NCI-H1436 (cell line): Measurements from ENCODE around the gene ATXN1.

Source experiments
- DNase-seq: peaks from one replicate; lab custom pipeline; 2025; lab: John Stamatoyannopoulos, UW

Gene ATXN1

GRCh38 chr6:16498237-16498636, 263.0 kb downstream of the ATXN1 start:
- DNase-seq = no peak

- no peak for DNase-seq
Measured at GRCh38 chr6:16496991-16497801, 264.1 kb downstream of the ATXN1 start.

GRCh38 chr6:16496210-16496609, 265.1 kb downstream of the ATXN1 start:
- DNase-seq = no peak

- DNase-seq = no peak
Measured at GRCh38 chr6:16494793-16495192, 266.5 kb downstream of the ATXN1 start.

- DNase-seq = no peak
Measured at GRCh38 chr6:16493802-16494201, 267.5 kb downstream of the ATXN1 start.

GRCh38 chr6:16493112-16493511, 268.1 kb downstream of the ATXN1 start:
- no peak for DNase-seq

- no peak for DNase-seq
Measured at GRCh38 chr6:16491666-16492313, 269.5 kb downstream of the ATXN1 start.

- DNase-seq = no peak
Measured at GRCh38 chr6:16490616-16491015, 270.6 kb downstream of the ATXN1 start.

GRCh38 chr6:16488813-16489212, 272.4 kb downstream of the ATXN1 start:
- DNase-seq = no peak

GRCh38 chr6:16487996-16488674, 273.1 kb downstream of the ATXN1 start:
- DNase-seq = no peak

GRCh38 chr6:16486661-16487060, 274.6 kb downstream of the ATXN1 start:
- no peak for DNase-seq

- no peak for DNase-seq
Measured at GRCh38 chr6:16483315-16483875, 277.9 kb downstream of the ATXN1 start.

- no peak for DNase-seq
Measured at GRCh38 chr6:16482702-16483314, 278.5 kb downstream of the ATXN1 start.

- no peak for DNase-seq
Measured at GRCh38 chr6:16481697-16482399, 279.4 kb downstream of the ATXN1 start.

GRCh38 chr6:16480763-16481560, 280.3 kb downstream of the ATXN1 start:
- DNase-seq = no peak

- DNase-seq = no peak
Measured at GRCh38 chr6:16477367-16478149, 283.7 kb downstream of the ATXN1 start.

GRCh38 chr6:16476861-16477260, 284.4 kb downstream of the ATXN1 start:
- no peak for DNase-seq

- DNase-seq = no peak
Measured at GRCh38 chr6:16475494-16475781, 285.8 kb downstream of the ATXN1 start.

- no peak for DNase-seq
Measured at GRCh38 chr6:16474772-16475493, 286.3 kb downstream of the ATXN1 start.
